HCT116 (cell line): Measurements from ENCODE around the gene NPL.

ENCODE experiments used
- ATF3 ChIP-seq: IDR thresholded peaks from 2 replicates; pipeline ENCODE4 v1.6.1; 2012
- CBX3 ChIP-seq: IDR thresholded peaks from 2 replicates; pipeline ENCODE4 v1.6.1; 2012; ENCODE audit warnings: low read depth
- EZH2 ChIP-seq: fragments of 200-600 bp; sonication (generic); IDR thresholded peaks from 2 replicates; pipeline ENCODE4 v1.6.1; 2017; ENCODE audit warnings: antibody characterized with exemption, mixed run types
- JUND ChIP-seq: IDR thresholded peaks from 2 replicates; pipeline ENCODE4 v1.6.1; 2012
- MAX ChIP-seq: IDR thresholded peaks from 2 replicates; pipeline ENCODE4 v1.6.1; 2012
- POLR2A ChIP-seq: IDR thresholded peaks from 2 replicates; pipeline ENCODE4 v1.7.0; 2011; ENCODE audit warnings: borderline replicate concordance; ENCODE audit not compliant: insufficient read depth, insufficient read length; ENCODE audit errors: extremely low read depth
- POLR2AphosphoS5 ChIP-seq: IDR thresholded peaks from 2 replicates; pipeline ENCODE4 v1.6.1; 2011; ENCODE audit warnings: mild to moderate bottlenecking, low read depth, low read length, moderate library complexity
- RAD21 ChIP-seq: IDR thresholded peaks from 2 replicates; pipeline ENCODE4 v1.6.1; 2012; ENCODE audit warnings: low read depth, mild to moderate bottlenecking
- SIN3A ChIP-seq: IDR thresholded peaks from 2 replicates; pipeline ENCODE4 v1.6.1; 2012; ENCODE audit warnings: low read depth
- YY1 ChIP-seq: IDR thresholded peaks from 2 replicates; pipeline ENCODE4 v1.6.1; 2011; ENCODE audit warnings: low read length, low read depth, moderate library complexity, mild to moderate bottlenecking; ENCODE audit not compliant: insufficient replicate concordance; ENCODE audit errors: extremely low read depth
- ZFX ChIP-seq: fragments of 450-650 bp; IDR thresholded peaks from 2 replicates; pipeline ENCODE4 v1.6.1; 2017
- TF ChIP-seq, protein P1 (sequence below), 3 experiments: fragments of 200-600 bp in 1 of 3; sonication (generic) in 1 of 3; IDR thresholded peaks in 2 of 3; conservative IDR thresholded peaks in 1 of 3; 2 replicates each; pipeline ENCODE4 v1.5.1; 2012 to 2017; ENCODE audit warnings: low read depth in 2 of 3, low read length in 2 of 3, antibody characterized with exemption in 1 of 3, borderline replicate concordance in 1 of 3, control low read depth in 1 of 3, mild to moderate bottlenecking in 1 of 3, mixed read lengths in 1 of 3, mixed run types in 1 of 3, moderate library complexity in 1 of 3; ENCODE audit not compliant: insufficient read depth in 1 of 3
- TF ChIP-seq, protein P2 (sequence below): IDR thresholded peaks from 2 replicates; pipeline ENCODE4 v1.6.1; 2011; ENCODE audit warnings: mild to moderate bottlenecking, low read length, moderate library complexity; ENCODE audit not compliant: insufficient replicate concordance; ENCODE audit errors: extremely low read depth
- TF ChIP-seq, protein P3 (sequence below): IDR thresholded peaks from 2 replicates; pipeline ENCODE4 v1.6.1; 2012; ENCODE audit warnings: low read depth

GRCh38 chr1:182848736-182849135 is 59.2 kb downstream of the NPL start:
- TF ChIP-seq, protein P1, sequence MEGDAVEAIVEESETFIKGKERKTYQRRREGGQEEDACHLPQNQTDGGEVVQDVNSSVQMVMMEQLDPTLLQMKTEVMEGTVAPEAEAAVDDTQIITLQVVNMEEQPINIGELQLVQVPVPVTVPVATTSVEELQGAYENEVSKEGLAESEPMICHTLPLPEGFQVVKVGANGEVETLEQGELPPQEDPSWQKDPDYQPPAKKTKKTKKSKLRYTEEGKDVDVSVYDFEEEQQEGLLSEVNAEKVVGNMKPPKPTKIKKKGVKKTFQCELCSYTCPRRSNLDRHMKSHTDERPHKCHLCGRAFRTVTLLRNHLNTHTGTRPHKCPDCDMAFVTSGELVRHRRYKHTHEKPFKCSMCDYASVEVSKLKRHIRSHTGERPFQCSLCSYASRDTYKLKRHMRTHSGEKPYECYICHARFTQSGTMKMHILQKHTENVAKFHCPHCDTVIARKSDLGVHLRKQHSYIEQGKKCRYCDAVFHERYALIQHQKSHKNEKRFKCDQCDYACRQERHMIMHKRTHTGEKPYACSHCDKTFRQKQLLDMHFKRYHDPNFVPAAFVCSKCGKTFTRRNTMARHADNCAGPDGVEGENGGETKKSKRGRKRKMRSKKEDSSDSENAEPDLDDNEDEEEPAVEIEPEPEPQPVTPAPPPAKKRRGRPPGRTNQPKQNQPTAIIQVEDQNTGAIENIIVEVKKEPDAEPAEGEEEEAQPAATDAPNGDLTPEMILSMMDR (IDR thresholded peaks at IDR 0.05 in 2 of 3, conservative IDR thresholded peaks at IDR 0.05 in 1 of 3; ENCODE audit: borderline replicate concordance in 1 of 3, insufficient read depth in 1 of 3, low read depth in 2 of 3, low read length in 2 of 3), result no peak
- TF ChIP-seq EZH2 (no peak), RAD21 (no peak), POLR2A (no peak), SIN3A (no peak), JUND (no peak), POLR2AphosphoS5 (no peak), ATF3 (no peak), MAX (no peak), CBX3 (no peak), ZFX (no peak), YY1 (no peak)
- TF ChIP-seq, protein P2, sequence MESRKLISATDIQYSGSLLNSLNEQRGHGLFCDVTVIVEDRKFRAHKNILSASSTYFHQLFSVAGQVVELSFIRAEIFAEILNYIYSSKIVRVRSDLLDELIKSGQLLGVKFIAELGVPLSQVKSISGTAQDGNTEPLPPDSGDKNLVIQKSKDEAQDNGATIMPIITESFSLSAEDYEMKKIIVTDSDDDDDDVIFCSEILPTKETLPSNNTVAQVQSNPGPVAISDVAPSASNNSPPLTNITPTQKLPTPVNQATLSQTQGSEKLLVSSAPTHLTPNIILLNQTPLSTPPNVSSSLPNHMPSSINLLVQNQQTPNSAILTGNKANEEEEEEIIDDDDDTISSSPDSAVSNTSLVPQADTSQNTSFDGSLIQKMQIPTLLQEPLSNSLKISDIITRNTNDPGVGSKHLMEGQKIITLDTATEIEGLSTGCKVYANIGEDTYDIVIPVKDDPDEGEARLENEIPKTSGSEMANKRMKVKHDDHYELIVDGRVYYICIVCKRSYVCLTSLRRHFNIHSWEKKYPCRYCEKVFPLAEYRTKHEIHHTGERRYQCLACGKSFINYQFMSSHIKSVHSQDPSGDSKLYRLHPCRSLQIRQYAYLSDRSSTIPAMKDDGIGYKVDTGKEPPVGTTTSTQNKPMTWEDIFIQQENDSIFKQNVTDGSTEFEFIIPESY, result no peak
- TF ChIP-seq, protein P3, sequence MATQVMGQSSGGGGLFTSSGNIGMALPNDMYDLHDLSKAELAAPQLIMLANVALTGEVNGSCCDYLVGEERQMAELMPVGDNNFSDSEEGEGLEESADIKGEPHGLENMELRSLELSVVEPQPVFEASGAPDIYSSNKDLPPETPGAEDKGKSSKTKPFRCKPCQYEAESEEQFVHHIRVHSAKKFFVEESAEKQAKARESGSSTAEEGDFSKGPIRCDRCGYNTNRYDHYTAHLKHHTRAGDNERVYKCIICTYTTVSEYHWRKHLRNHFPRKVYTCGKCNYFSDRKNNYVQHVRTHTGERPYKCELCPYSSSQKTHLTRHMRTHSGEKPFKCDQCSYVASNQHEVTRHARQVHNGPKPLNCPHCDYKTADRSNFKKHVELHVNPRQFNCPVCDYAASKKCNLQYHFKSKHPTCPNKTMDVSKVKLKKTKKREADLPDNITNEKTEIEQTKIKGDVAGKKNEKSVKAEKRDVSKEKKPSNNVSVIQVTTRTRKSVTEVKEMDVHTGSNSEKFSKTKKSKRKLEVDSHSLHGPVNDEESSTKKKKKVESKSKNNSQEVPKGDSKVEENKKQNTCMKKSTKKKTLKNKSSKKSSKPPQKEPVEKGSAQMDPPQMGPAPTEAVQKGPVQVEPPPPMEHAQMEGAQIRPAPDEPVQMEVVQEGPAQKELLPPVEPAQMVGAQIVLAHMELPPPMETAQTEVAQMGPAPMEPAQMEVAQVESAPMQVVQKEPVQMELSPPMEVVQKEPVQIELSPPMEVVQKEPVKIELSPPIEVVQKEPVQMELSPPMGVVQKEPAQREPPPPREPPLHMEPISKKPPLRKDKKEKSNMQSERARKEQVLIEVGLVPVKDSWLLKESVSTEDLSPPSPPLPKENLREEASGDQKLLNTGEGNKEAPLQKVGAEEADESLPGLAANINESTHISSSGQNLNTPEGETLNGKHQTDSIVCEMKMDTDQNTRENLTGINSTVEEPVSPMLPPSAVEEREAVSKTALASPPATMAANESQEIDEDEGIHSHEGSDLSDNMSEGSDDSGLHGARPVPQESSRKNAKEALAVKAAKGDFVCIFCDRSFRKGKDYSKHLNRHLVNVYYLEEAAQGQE, result no peak
